Keratinocyte (primary cell): ENCODE measurements around the gene RPRML. TPM values are rescaled to one million over a fixed set of nuclear protein-coding genes. Genes with fewer than 3 reads are reported as not detected.

Source experiments
- DNase-seq: peaks from one replicate; pipeline ENCODE4 v3.0.0-alpha.2; 2011; ENCODE audit warnings: low read depth, missing footprints, low spot score
- FAIRE-seq: peaks from 2 replicates; lab custom pipeline; 2011; peaks lifted over from hg19 to GRCh38; lab: Jason Lieb, UNC
- H2AFZ ChIP-seq: 2 replicates; pipeline ENCODE4 v1.6.0; 2012; ENCODE audit warnings: low read length, control low read depth, inconsistent platforms; ENCODE audit not compliant: control insufficient read depth
- H3K27ac ChIP-seq: 2 replicates; pipeline ENCODE4 v1.5.1; 2011; ENCODE audit warnings: low read length; ENCODE audit not compliant: control insufficient read depth, insufficient read depth
- H3K27me3 ChIP-seq: 3 replicates; pipeline ENCODE4 v1.6.0; 2011; ENCODE audit warnings: low read length; ENCODE audit not compliant: control insufficient read depth, insufficient read depth; ENCODE audit errors: extremely low read depth
- H3K36me3 ChIP-seq, 2 experiments: 2 replicates in 1 of 2; 3 replicates in 1 of 2; pipeline ENCODE4 v1.5.1; 2011; ENCODE audit warnings: low read length in 2 of 2, mild to moderate bottlenecking in 1 of 2; ENCODE audit not compliant: control insufficient read depth in 2 of 2, insufficient read depth in 2 of 2; ENCODE audit errors: extremely low read depth in 1 of 2
- H3K4me1 ChIP-seq: 3 replicates; pipeline ENCODE4 v1.5.1; 2011; ENCODE audit warnings: low read length; ENCODE audit not compliant: control insufficient read depth, insufficient read depth; ENCODE audit errors: extremely low read depth
- H3K4me2 ChIP-seq: 3 replicates; pipeline ENCODE4 v1.6.0; 2011; ENCODE audit warnings: low read depth, low read length; ENCODE audit not compliant: control insufficient read depth, insufficient read depth; ENCODE audit errors: extremely low read depth
- H3K4me3 ChIP-seq, 3 experiments: fragments of 200-600 bp in 1 of 3; sonication (generic) in 1 of 3; 2 replicates in 2 of 3; 3 replicates in 1 of 3; pipeline ENCODE4 v1.5.1; 2011 to 2016; ENCODE audit warnings: low read length in 3 of 3, mild to moderate bottlenecking in 3 of 3, control low read depth in 2 of 3, inconsistent platforms in 1 of 3, low read depth in 1 of 3, mixed read lengths in 1 of 3, mixed run types in 1 of 3, moderate library complexity in 1 of 3; ENCODE audit not compliant: control insufficient read depth in 2 of 3, insufficient read depth in 2 of 3; ENCODE audit errors: extremely low read depth in 1 of 3
- H3K79me2 ChIP-seq: 2 replicates; pipeline ENCODE4 v1.6.0; 2012; ENCODE audit warnings: low read length; ENCODE audit not compliant: control insufficient read depth, insufficient read depth
- H3K9ac ChIP-seq: 3 replicates; pipeline ENCODE4 v1.6.0; 2011; ENCODE audit warnings: low read length; ENCODE audit not compliant: control insufficient read depth, insufficient read depth; ENCODE audit errors: extremely low read depth
- H3K9me1 ChIP-seq: 3 replicates; pipeline ENCODE4 v1.6.0; 2011; ENCODE audit warnings: low read length; ENCODE audit not compliant: control insufficient read depth, insufficient read depth; ENCODE audit errors: extremely low read depth
- H3K9me3 ChIP-seq: 2 replicates; pipeline ENCODE4 v1.5.1; 2012; ENCODE audit warnings: low read depth, low read length; ENCODE audit not compliant: control insufficient read depth
- H4K20me1 ChIP-seq: 3 replicates; pipeline ENCODE4 v1.6.0; 2011; ENCODE audit warnings: low read length; ENCODE audit not compliant: control insufficient read depth, insufficient read depth; ENCODE audit errors: extremely low read depth
- CTCF ChIP-seq, 3 experiments: IDR thresholded peaks in 1 of 3; conservative IDR thresholded peaks in 1 of 3; optimal IDR thresholded peaks in 1 of 3; 2 replicates in 2 of 3; 3 replicates in 1 of 3; pipeline versions ENCODE3 to v1.5.1; 2011; ENCODE audit warnings: low read length in 3 of 3, mild to moderate bottlenecking in 3 of 3, moderate library complexity in 2 of 3, control low read depth in 1 of 3, inconsistent platforms in 1 of 3; ENCODE audit not compliant: insufficient read depth in 2 of 3; ENCODE audit errors: extremely low read depth in 1 of 3
- EZH2 ChIP-seq: IDR thresholded peaks from one replicate; pipeline ENCODE4 v1.6.1; 2012; ENCODE audit warnings: inconsistent platforms, mild to moderate bottlenecking, low read length, moderate library complexity
- dilution Hi-C: fragments of 300-500 bp; cut with MboI; formaldehyde crosslinking; loops from one replicate; pipeline ENCODE4 v1.7.0; 2020; ENCODE audit warnings: low sequenced_read_pairs; ENCODE audit not compliant: extremely low pct_ligation_motif_present
- polyA plus RNA-seq, 5 experiments: library from polyadenylated mRNA; depleted of rRNA in 3 of 5; stranded (reverse) in 3 of 5; stranded (forward) in 1 of 5; unstranded in 1 of 5; fragments of >200 nt; gene quantifications; 1 replicate in 1 of 5; 2 replicates in 3 of 5; 3 replicates in 1 of 5; pipeline versions ENCODE4 v1.2.1 to v1.2.3, GENCODE V29; 2011 to 2012; ENCODE audit warnings: missing spikeins in 2 of 5, low read depth in 1 of 5, low replicate concordance in 1 of 5

RPRML gene
- polyA plus RNA-seq, 1 donor (not counting 4 experiments of a cell fraction or from before 2014, with no cell fraction given) = not detected

DNA sequence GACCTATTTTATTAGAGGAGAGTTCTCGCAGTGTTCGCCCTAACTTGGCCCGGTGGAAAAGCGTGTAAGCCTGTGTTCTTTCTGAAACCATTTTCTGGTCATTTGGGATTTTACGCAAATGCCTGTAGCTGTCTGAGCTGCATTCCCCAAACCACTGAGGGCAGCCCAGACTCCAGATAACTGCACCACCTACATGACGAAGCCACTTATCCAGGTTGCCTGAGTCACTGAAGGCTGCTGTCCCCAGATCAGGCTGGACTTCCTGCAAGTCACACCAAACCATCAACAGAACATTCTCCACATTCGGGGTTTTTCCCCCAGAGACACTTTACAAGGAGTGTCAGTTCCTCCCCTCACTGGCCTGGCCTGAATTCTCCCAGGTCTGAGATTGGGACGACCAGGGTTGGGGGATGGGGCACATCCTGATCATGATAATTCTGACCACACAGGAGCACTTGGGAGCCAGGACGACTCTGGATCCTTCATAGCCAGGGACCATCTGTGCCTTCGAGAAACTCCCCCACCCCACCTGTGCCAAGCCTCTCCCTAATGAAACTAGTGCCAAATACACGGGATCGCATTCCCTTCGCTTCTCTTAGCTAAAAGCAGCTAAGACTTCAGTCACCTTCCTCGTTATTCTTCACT lies 2.3 kb downstream of the RPRML start:
- FAIRE-seq = no peak
- H3K27ac ChIP-seq = no peak overlapping the region
- no peak for TF ChIP-seq EZH2
- no peak for TF ChIP-seq CTCF (optimal IDR thresholded peaks at IDR 0.05 in 1 of 3, IDR thresholded peaks at IDR 0.05 in 1 of 3, conservative IDR thresholded peaks at IDR 0.05 in 1 of 3; ENCODE audit: extremely low read depth in 1 of 3, insufficient read depth in 2 of 3, low read length in 3 of 3)
- no peak overlapping the region for H3K4me3 ChIP-seq
- peaks cover 3% of the 10 kb centered on the region for H4K20me1 ChIP-seq
- dilution Hi-C loops = no loop called here
- H3K36me3 ChIP-seq = no peaks in the 10 kb centered on the region
- no peaks in the 10 kb centered on the region for H3K4me1 ChIP-seq
- no peaks in the 10 kb centered on the region for H3K9me3 ChIP-seq
- H2AFZ ChIP-seq = no peak overlapping the region
- H3K9ac ChIP-seq = no peak overlapping the region
- no peak for DNase-seq
- no peaks in the 10 kb centered on the region for H3K9me1 ChIP-seq
- H3K4me2 ChIP-seq = no peak overlapping the region
- H3K27me3 ChIP-seq = peaks cover 66% of the 10 kb centered on the region
- no peaks in the 10 kb centered on the region for H3K79me2 ChIP-seq

DNA sequence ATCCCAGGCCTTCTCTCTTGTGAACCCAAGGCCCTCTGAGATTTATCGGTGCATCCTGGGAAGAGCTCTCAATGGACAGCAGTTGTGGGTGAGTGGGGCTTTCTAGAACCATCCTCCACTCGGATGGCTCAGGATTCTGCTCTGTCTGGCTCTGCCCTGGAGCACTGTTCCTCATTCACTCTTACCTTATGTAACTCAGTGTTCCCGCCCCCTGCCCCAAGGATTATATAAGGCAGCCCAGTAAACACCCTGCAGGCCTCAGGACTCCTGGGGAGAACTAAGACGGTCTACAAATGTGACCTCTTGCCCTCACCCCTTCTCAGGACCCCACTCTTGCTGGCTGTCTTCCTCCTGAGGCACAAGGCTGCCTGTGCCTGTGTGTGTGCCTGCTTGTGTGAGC lies 3.8 kb downstream of the RPRML start:
- H3K27ac ChIP-seq = no peak overlapping the region
- TF ChIP-seq EZH2 (no peak), CTCF (optimal IDR thresholded peaks at IDR 0.05 in 1 of 3, IDR thresholded peaks at IDR 0.05 in 1 of 3, conservative IDR thresholded peaks at IDR 0.05 in 1 of 3; ENCODE audit: extremely low read depth in 1 of 3, insufficient read depth in 2 of 3, low read length in 3 of 3) (no peak)
- no peak overlapping the region for H3K9ac ChIP-seq
- peaks cover 3% of the 10 kb centered on the region for H4K20me1 ChIP-seq
- no peaks in the 10 kb centered on the region for H3K9me1 ChIP-seq
- H3K79me2 ChIP-seq = no peaks in the 10 kb centered on the region
- no peaks in the 10 kb centered on the region for H3K4me1 ChIP-seq
- H3K9me3 ChIP-seq = no peaks in the 10 kb centered on the region
- dilution Hi-C loops = no loop called here
- peaks cover 65% of the 10 kb centered on the region for H3K27me3 ChIP-seq
- FAIRE-seq (no peak), DNase-seq (no peak)
- no peak overlapping the region for H3K4me3 ChIP-seq
- no peaks in the 10 kb centered on the region for H3K36me3 ChIP-seq
- H3K4me2 ChIP-seq = no peak overlapping the region
- no peak overlapping the region for H2AFZ ChIP-seq
